CD4-positive, alpha-beta memory T cell (primary cell): ENCODE data around the gene PROCA1. TPM values are rescaled to one million over a fixed set of nuclear protein-coding genes. Genes with fewer than 3 reads are reported as not detected.

Experiments used
- CTCF ChIA-PET: fragments of 350-600 bp; sonication (Branson Sonifier 250); formaldehyde crosslinking; loops from one replicate; lab custom pipeline; 2021; ENCODE audit warnings: inconsistent platforms; ENCODE audit not compliant: partially characterized antibody; lab: Charles Lee
- POLR2A ChIA-PET: fragments of 350-600 bp; sonication (Branson Sonifier 250); formaldehyde crosslinking; loops from one replicate; lab custom pipeline; 2021; ENCODE audit not compliant: partially characterized antibody; lab: Charles Lee
- DNase-seq, 5 donors: peaks; one replicate each; pipeline versions ENCODE4 v3.0.0 to v3.0.0-alpha.2; 2020 to 2022; ENCODE audit warnings: mixed read lengths in 1 of 5
- H3K27ac ChIP-seq: one replicate; pipeline ENCODE4 v1.7.0; 2013; ENCODE audit warnings: low read depth, low read length
- H3K27me3 ChIP-seq: 2 replicates; pipeline ENCODE4 v1.7.0; 2013; ENCODE audit warnings: mild to moderate bottlenecking, low read length, moderate library complexity; ENCODE audit not compliant: insufficient read depth
- H3K36me3 ChIP-seq: 2 replicates; pipeline ENCODE4 v1.7.0; 2013; ENCODE audit warnings: mild to moderate bottlenecking, low read length, moderate library complexity; ENCODE audit not compliant: insufficient read depth
- H3K4me1 ChIP-seq: 2 replicates; pipeline ENCODE4 v1.7.0; 2013; ENCODE audit warnings: mild to moderate bottlenecking, low read length, moderate library complexity; ENCODE audit not compliant: insufficient read depth
- H3K4me3 ChIP-seq, 2 donors: one replicate each; pipeline ENCODE4 v1.7.0; 2013; ENCODE audit warnings: low read length in 2 of 2, mild to moderate bottlenecking in 1 of 2
- H3K9me3 ChIP-seq, 2 donors: one replicate each; pipeline ENCODE4 v1.7.0; 2013; ENCODE audit warnings: low read length in 2 of 2, control low read depth in 1 of 2; ENCODE audit not compliant: control insufficient read depth in 1 of 2
- H3K27ac Mint-ChIP-seq, 7 donors: one replicate each; pipeline ENCODE4 v1.8.0; 2020 to 2021; ENCODE audit warnings: mixed read lengths in 7 of 7, mild to moderate bottlenecking in 6 of 7, inconsistent platforms in 3 of 7, moderate library complexity in 3 of 7
- H3K27me3 Mint-ChIP-seq, 2 donors: one replicate each; pipeline ENCODE4 v1.8.0; 2020 to 2021; ENCODE audit warnings: mixed read lengths in 2 of 2
- H3K36me3 Mint-ChIP-seq, 2 donors: one replicate each; pipeline ENCODE4 v1.8.0; 2020 to 2021; ENCODE audit warnings: mixed read lengths in 2 of 2, inconsistent platforms in 1 of 2, mild to moderate bottlenecking in 1 of 2
- H3K4me1 Mint-ChIP-seq, 4 donors: one replicate each; pipeline ENCODE4 v1.8.0; 2020 to 2021; ENCODE audit warnings: mixed read lengths in 4 of 4, mild to moderate bottlenecking in 1 of 4
- H3K4me3 Mint-ChIP-seq, 8 donors: one replicate each; pipeline ENCODE4 v1.8.0; 2020 to 2021; ENCODE audit warnings: mixed read lengths in 8 of 8, mild to moderate bottlenecking in 7 of 8, moderate library complexity in 6 of 8, inconsistent platforms in 3 of 8
- H3K9me3 Mint-ChIP-seq, 8 donors: one replicate each; pipeline ENCODE4 v1.8.0; 2020 to 2021; ENCODE audit warnings: mixed read lengths in 8 of 8, mild to moderate bottlenecking in 5 of 8, inconsistent platforms in 3 of 8, moderate library complexity in 1 of 8
- intact Hi-C: fragments of 100-400 bp; cut with micrococcal nuclease; formaldehyde crosslinking; loops from one replicate; pipeline ENCODE4 v1.15.1; 2023
- polyA plus RNA-seq, 2 donors: library from polyadenylated mRNA; unstranded; fragments of 300-500 nt; fragmentation: Illumina TruSeq; gene quantifications; one replicate each; pipeline ENCODE4 v1.2.3, GENCODE V29; 2021
- total RNA-seq, 2 experiments: library from RNA; stranded (reverse); gene quantifications; one replicate each; pipeline ENCODE4 v1.2.3, GENCODE V29; 2021

The PROCA1 gene
- total and polyA plus RNA-seq, 4 experiments from 2014 or later: 0.12 to 17.4 (median 7.9) TPM

DNA sequence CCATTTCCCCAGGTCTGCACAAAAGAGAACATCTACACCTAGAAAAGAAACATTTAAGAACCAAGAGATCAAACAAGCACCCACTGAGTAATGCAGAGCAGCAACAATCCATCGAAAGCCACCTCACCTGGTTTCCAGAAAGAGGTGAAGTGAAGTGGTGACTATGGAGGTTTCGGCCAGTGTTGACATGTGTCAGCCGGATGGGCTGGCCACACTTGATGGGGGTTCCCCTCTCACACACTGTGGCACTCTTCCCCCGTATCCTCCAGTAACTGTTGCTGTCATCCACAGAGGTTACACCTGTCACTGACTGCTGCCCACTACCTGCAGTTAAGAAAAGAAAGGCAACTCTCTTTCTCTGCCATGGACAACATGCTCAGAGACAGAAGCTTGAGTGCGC, 56.5 kb downstream of the PROCA1 start:
- H3K36me3 ChIP-seq: peaks cover 24% of the 10 kb centered on the region
- no peak overlapping the region for H3K27ac ChIP-seq
- intact Hi-C loops: no loop called here
- H3K9me3 ChIP-seq: no peaks in the 10 kb centered on the region
- no peaks in the 10 kb centered on the region for H3K27me3 ChIP-seq
- ChIA-PET CTCF (no interaction called here), POLR2A (interaction anchor here (1.6 kb wide), 1 partner anchor 10 kb away, joined by 8 read pairs; the partner anchor contains the start of gene BLTP2)
- no peak overlapping the region for H3K4me3 ChIP-seq
- peaks cover 14 to 25% (median 18%) of the 10 kb centered on the region in 4 donors for H3K4me1 Mint-ChIP-seq
- no peak for DNase-seq
- no peaks in the 10 kb centered on the region for H3K27me3 Mint-ChIP-seq
- H3K36me3 Mint-ChIP-seq: peaks cover 9 to 40% of the 10 kb centered on the region in 2 donors
- no peaks in the 10 kb centered on the region for H3K9me3 Mint-ChIP-seq
- H3K27ac Mint-ChIP-seq: peak overlapping the region in 3 of 7 donors; percentile 1 to 48 (median 18)
- peaks cover 2% of the 10 kb centered on the region for H3K4me1 ChIP-seq
- no peak overlapping the region for H3K4me3 Mint-ChIP-seq

Other genes with a start within 250 kb of the PROCA1 start
- not detected for gene SLC13A2, start 238.2 kb downstream of the PROCA1 start, total RNA-seq
- not detected for gene SLC13A2, start 238.2 kb downstream of the PROCA1 start, polyA plus RNA-seq
- gene FOXN1, start 205.5 kb downstream of the PROCA1 start, total RNA-seq: not detected
- not detected for gene FOXN1, start 205.5 kb downstream of the PROCA1 start, polyA plus RNA-seq
- gene UNC119, start 159.3 kb downstream of the PROCA1 start, total RNA-seq: 10 to 100 TPM; 38.8 to 39.6 TPM
- gene UNC119, start 159.3 kb downstream of the PROCA1 start, polyA plus RNA-seq: 10 to 100 TPM; 31.8 to 44.0 TPM
- 10 to 100 TPM; 57.9 to 58.2 TPM for gene PIGS, start 140.4 kb downstream of the PROCA1 start, total RNA-seq
- gene PIGS, start 140.4 kb downstream of the PROCA1 start, polyA plus RNA-seq: 10 to 100 TPM; 57.3 to 69.8 TPM
- gene ALDOC, start 135.0 kb downstream of the PROCA1 start, total RNA-seq: 10 to 100 TPM; 30.1 to 33.7 TPM
- gene ALDOC, start 135.0 kb downstream of the PROCA1 start, polyA plus RNA-seq: 10 to 100 TPM; 50.2 to 62.2 TPM
- gene SPAG5, start 112.9 kb downstream of the PROCA1 start, total RNA-seq: 10 to 100 TPM in 1 of 2 experiments, 1 to 10 TPM in 1; 9.2 to 10.2 TPM
- gene SPAG5, start 112.9 kb downstream of the PROCA1 start, polyA plus RNA-seq: 1 to 10 TPM in 1 of 2 donors, not detected in 1; 1.4 TPM
- gene RSKR, start 97.7 kb downstream of the PROCA1 start, total RNA-seq: 10 to 100 TPM; 27.2 to 29.6 TPM
- not detected for gene RSKR, start 97.7 kb downstream of the PROCA1 start, polyA plus RNA-seq
- 100 to 1,000 TPM; 132 to 149 TPM for gene BLTP2, start 66.7 kb downstream of the PROCA1 start, total RNA-seq
- gene BLTP2, start 66.7 kb downstream of the PROCA1 start, polyA plus RNA-seq: 10 to 100 TPM; 23.5 to 49.9 TPM
- gene SDF2, start 50.0 kb downstream of the PROCA1 start, total RNA-seq: 10 to 100 TPM; 41.5 to 48.1 TPM
- gene SDF2, start 50.0 kb downstream of the PROCA1 start, polyA plus RNA-seq: 10 to 100 TPM; 56.3 to 92.0 TPM
- gene SUPT6H, start 49.7 kb downstream of the PROCA1 start, total RNA-seq: 100 to 1,000 TPM in 1 of 2 experiments, 10 to 100 TPM in 1; 96.5 to 102 TPM
- 10 to 100 TPM in 1 of 2 donors, under 1 TPM in 1; 0.81 to 24.0 TPM for gene SUPT6H, start 49.7 kb downstream of the PROCA1 start, polyA plus RNA-seq
- 1 to 10 TPM; 4.0 to 6.3 TPM for gene RAB34, start 6.0 kb upstream of the PROCA1 start, total RNA-seq
- gene RAB34, start 6.0 kb upstream of the PROCA1 start, polyA plus RNA-seq: 1 to 10 TPM; 3.0 to 8.7 TPM
- 1,000 to 10,000 TPM; 3,285 to 3,424 TPM for gene RPL23A, start 8.1 kb upstream of the PROCA1 start, total RNA-seq
- gene RPL23A, start 8.1 kb upstream of the PROCA1 start, polyA plus RNA-seq: 1,000 to 10,000 TPM; 5,402 to 5,583 TPM
- 1 to 10 TPM; 1.0 to 2.2 TPM for gene TLCD1, start 14.3 kb upstream of the PROCA1 start, total RNA-seq
- gene TLCD1, start 14.3 kb upstream of the PROCA1 start, polyA plus RNA-seq: under 1 TPM in 1 of 2 donors, not detected in 1; 0.52 TPM
- 10 to 100 TPM; 11.4 to 13.8 TPM for gene NEK8, start 16.9 kb upstream of the PROCA1 start, total RNA-seq
- 1 to 10 TPM; 1.9 to 4.5 TPM for gene NEK8, start 16.9 kb upstream of the PROCA1 start, polyA plus RNA-seq
- gene TRAF4, start 32.1 kb upstream of the PROCA1 start, total RNA-seq: 10 to 100 TPM; 31.2 to 32.9 TPM
- gene TRAF4, start 32.1 kb upstream of the PROCA1 start, polyA plus RNA-seq: 1 to 10 TPM in 1 of 2 donors, under 1 TPM in 1; 0.61 to 2.5 TPM
- gene FAM222B, start 130.9 kb upstream of the PROCA1 start, total RNA-seq: 10 to 100 TPM; 19.0 to 23.0 TPM
- gene FAM222B, start 130.9 kb upstream of the PROCA1 start, polyA plus RNA-seq: 10 to 100 TPM in 1 of 2 donors, 1 to 10 TPM in 1; 7.9 to 23.2 TPM
- gene ERAL1, start 143.1 kb upstream of the PROCA1 start, total RNA-seq: 10 to 100 TPM; 23.5 to 24.3 TPM
- 10 to 100 TPM; 41.1 to 41.7 TPM for gene ERAL1, start 143.1 kb upstream of the PROCA1 start, polyA plus RNA-seq
- 100 to 1,000 TPM; 216 to 224 TPM for gene FLOT2, start 185.8 kb upstream of the PROCA1 start, total RNA-seq
- gene FLOT2, start 185.8 kb upstream of the PROCA1 start, polyA plus RNA-seq: 100 to 1,000 TPM; 284 to 288 TPM
- gene DHRS13, start 191.2 kb upstream of the PROCA1 start, total RNA-seq: 10 to 100 TPM; 44.6 to 49.6 TPM
- gene DHRS13, start 191.2 kb upstream of the PROCA1 start, polyA plus RNA-seq: 10 to 100 TPM; 15.1 to 19.6 TPM
- 100 to 1,000 TPM; 125 to 135 TPM for gene PHF12, start 239.6 kb upstream of the PROCA1 start, total RNA-seq
- gene PHF12, start 239.6 kb upstream of the PROCA1 start, polyA plus RNA-seq: 10 to 100 TPM in 1 of 2 donors, 1 to 10 TPM in 1; 5.0 to 12.7 TPM